Activated CD8-positive, alpha-beta memory T cell treated with anti-CD3 and anti-CD28 coated beads for 4 hours (primary cell): ENCODE measurements around the gene BTRC.
"Not testable (repeated sequence)": the region's sequence is repeated elsewhere in the genome, so short reads cannot be mapped to it uniquely, and the experiment has no call there.

ENCODE experiments used
- DNase-seq, 2 donors: peaks; one replicate each; pipeline ENCODE4 v3.0.0-alpha.2; 2020; ENCODE audit warnings: low read depth in 2 of 2

Gene BTRC

DNA sequence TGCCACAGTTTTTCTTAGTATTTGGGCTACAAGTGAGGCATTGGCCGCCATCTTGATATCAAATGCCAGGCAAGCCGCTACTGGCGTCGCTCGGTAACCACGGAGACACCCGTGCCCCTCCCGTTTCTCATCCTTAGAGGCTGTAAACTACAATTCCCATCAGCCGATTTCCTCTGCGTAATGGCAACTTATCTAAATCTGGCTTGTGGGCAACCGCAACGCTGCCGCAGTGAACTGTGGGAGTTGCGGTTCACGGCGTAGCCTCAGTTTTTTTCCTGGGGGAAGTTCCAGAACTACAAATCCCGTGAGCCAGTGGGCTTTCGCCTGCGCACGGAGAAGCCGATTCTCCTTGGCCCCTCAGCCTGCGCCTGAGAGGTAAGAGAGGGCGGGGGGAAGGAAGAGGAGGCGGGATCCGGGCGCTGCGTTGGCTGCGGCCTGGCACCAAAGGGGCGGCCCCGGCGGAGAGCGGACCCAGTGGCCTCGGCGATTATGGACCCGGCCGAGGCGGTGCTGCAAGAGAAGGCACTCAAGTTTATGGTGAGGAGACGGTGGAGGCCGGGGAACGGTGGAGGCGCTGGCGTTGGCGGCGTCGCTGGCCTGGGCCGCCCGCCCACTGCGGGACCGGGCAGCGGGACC is at the start of gene BTRC:
TSS of gene BTRC (plus strand) at position 474 of the 636 bp plus-strand sequence. CDS start at position 490, 16 bp downstream.
- peak; percentile 92 to 94 for DNase-seq

DNA sequence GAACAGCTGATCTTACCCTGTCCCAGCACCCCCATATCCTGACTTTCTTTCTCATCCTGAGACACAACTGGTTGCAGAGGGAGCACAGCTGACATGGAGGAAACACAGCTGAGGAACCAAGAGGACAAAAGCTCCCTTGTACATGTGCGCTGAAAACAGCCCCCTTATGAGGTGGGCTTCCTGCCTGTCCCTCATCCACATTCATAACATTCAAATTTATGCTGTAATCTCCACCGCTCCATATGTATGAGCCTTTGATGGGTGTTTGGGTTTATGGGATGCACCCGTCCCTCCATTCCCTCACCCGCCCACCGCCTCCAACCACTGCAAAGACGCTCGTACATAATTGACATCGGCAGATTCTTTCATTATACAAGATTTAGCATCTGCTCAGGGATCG is 49.6 kb upstream of the BTRC start:
- DNase-seq: no peak

GRCh38 chr10:101305320-101306241 is 48.4 kb upstream of the BTRC start:
- DNase-seq: no peak

GRCh38 chr10:101308051-101308450 is 45.9 kb upstream of the BTRC start:
- DNase-seq: no peak

DNA sequence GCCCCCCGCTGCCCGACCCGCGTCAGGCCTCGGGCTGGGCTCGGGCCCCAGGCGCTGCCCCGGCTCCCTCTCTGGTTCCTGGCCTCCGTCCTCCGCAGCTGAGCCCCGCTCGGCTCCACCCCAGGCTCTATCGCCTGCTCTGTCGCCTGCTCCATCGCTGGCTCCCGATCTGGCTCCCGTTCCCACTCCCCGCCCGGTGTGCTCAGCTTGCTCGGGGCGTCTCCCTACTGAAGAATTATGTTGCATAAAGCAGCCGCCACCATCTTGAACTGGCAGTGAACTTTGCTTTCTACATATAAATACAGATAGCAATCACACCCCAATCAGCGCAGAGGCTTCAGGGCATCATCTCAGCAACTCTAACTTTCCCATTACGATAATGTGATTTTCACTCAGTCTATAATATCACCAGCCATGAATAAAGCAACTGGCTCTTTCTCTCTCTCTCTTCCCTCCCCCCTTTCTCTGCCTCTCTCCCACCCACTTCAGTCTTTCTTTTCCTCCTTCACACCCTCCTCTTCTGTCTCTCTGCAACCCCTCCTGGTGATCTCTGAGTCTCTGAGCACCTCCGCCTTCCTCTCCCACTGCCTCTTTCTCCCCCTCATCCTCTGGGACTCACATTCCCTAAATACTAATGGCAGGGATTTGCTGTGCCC is 43.3 kb upstream of the BTRC start:
- no peak for DNase-seq

DNA sequence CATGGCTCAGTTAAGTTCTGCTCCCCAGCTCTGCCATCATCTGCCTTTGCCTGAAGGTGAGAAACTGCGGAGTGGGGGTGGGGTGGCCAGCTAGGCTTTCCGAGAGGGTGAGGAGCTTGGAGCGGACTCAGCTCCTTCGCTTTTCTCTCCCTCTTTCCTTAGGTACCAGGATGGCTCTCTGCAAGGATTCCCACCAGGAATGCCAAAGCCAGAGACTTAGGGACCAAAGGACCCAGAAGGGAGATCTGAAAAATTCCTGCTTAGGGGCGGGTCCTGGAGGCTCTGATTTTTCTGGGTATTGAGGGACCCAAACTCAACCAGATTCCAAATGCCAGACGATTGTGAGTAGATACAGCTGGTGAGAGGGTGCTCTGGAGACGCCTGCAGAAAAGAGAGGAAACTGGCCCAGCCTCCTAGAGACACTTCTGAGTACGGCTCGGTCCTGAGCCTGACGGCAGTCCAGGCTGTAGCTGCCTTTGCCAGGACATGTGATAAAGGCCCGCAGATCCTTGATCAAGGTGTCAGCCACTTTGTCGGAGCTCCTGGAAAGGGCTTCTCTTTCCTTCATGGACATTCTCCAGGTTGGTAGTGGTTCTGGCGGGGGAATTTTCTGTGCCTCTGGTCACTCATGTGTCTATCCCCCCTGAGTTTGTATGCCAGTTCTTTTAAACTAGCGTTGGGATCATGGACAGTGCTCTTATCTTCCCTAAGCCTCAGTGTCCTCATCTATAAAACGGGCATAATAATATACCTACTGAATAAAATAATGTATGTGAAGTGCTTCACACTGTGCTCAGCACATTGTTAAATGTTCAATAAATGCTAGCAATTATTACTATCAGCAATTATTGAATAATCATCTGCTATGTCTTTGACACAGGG is 42.5 kb upstream of the BTRC start:
- no peak for DNase-seq

- no peak for DNase-seq
Observed at GRCh38 chr10:101319241-101319915, 34.6 kb upstream of the BTRC start.

DNA sequence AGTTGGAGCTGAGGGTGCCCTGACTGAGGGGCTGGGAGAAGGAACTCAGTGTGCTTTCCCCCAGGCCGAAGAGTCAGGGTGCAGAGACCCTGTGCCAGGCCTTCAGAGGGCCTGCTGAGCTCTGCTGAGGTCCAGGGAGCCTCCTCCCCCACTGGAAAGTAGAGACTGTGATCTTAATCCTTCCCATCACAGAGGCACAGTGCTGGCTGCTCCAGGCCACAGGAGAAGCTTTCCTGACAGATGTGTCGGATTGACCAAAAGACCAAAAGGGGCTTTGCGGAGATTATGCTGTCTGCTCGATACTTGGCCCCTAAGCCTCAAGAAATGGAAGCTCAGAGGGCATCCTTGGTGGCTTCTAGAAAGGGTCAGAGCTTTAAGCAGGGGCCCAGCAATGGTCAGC is 32.9 kb upstream of the BTRC start:
- no peak for DNase-seq

DNA sequence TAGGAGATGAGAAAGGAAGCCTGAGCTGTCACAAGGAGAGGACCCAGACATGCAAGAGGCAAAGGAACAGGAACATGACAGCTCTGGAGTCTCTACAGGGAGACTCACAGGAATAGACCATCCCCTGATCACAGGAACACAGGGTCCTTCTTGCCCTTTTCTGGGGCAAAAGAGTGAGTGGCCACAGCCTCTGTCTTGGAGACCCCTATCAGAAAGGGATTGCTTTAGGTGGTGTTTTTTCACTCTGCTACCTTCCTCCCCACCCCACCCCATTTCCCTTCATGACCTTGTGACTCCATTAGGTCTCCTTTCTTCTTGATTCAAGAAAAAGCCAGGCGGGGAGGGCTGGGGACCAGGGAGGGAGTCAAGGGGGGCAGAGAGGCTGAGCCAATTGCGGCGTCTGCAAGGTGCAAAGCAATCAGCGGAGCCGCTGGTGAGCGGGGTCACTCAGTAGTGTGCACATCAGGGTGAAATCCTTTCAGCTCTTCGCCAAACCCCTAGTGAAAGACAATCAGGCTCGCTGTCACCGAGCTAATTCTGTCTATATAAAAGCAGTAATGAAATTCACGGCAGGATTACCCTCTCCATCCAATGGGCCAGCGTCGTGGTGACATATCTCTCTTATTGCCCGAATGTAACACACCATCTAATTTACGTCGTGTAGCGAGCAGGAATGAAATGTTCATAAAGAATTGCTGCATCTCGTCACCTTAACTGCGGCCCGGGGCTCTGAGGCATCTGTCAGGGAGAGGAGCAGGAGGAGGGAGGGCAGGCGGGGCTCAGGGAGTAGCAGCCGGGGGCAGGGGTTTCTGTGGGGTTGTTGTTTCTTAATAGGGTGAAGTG is 31.5 kb upstream of the BTRC start:
- no peak for DNase-seq

- DNase-seq: no peak
Observed at GRCh38 chr10:101323495-101323894, 30.5 kb upstream of the BTRC start.

- not testable (repeated sequence) for DNase-seq
Observed at GRCh38 chr10:101327454-101327853, 26.5 kb upstream of the BTRC start.

- DNase-seq: no peak
Observed at GRCh38 chr10:101329341-101330032, 24.5 kb upstream of the BTRC start.

GRCh38 chr10:101330231-101330630 is 23.7 kb upstream of the BTRC start:
- no peak for DNase-seq

DNA sequence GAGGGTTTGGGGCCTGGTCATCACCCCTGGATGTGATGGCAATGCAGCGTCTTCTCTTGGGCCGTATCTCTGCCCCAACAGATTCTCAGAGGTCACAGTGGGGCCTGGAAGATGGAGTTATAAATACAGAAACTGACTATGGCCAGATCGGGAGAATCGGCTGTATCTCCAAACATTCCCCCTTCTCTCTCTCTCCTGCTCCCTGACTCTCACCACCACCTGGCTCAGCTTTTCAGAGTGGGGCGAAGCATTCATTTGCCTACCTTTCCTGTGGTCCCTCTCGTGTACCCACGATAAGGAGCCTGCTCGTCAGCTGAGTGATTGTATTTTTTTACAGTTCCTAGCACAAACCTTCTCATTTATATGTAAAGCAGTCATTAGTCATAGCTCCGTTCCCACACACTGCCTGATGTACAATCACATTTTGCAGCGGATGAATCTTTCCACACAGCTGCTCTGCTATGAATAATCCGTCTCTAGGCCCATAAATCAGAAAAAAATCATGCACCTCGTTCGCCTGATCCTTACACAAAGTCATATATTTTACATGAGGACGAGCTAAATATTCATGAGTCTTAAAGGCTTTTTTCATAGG is 23.2 kb upstream of the BTRC start:
- DNase-seq: no peak

GRCh38 chr10:101331956-101332355 is 22.0 kb upstream of the BTRC start:
- no peak for DNase-seq

DNA sequence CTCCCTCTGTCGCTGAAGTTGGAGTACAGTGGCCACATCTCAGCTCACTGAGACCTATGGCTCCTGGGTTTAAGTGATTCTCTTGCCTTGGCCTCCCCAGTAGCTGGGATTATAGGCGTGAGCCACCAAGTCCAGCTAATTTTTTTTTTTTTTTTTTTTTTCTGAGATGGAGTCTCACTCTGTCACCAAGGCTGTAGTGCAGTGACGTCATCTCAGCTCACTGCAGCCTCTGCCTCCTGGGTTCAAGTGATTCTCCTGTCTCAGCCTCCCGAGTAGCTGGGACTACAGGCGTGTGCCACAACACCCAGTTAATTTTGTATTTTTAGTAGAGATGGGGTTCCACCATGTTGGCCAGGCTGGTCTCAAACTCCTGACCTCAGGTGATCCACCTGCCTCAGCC is 19.7 kb upstream of the BTRC start:
- DNase-seq: not testable (repeated sequence)

DNA sequence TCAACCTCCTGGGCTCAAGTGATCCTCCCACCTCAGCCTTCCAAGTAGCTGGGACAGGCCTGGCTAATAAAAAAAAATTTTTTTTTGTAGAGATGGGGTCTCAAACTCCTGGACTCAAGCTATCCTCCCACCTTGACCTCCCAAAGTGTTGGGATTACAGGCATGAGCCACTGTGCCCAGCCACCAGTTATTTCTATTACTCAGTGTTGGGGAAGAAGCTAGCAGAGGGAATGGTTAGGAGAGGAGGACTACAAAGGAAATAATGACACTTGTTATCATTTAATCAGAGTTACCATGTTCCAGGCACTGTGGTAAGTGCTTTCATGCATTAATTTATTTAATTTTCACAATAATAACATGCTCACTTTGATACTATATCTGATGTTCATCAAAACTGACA is 17.6 kb upstream of the BTRC start:
- no peak for DNase-seq

GRCh38 chr10:101337836-101338235 is 16.1 kb upstream of the BTRC start:
- DNase-seq: no peak

- DNase-seq: no peak
Observed at GRCh38 chr10:101341438-101341837, 12.5 kb upstream of the BTRC start.
